Measurements from ENCODE around the gene IFI30. TPM values are rescaled to one million over a fixed set of nuclear protein-coding genes. Genes with fewer than 3 reads are reported as not detected.

The IFI30 gene
- total and polyA plus RNA-seq, 5 donors = 10.1 to 47.4 (median 34.4) TPM

DNA sequence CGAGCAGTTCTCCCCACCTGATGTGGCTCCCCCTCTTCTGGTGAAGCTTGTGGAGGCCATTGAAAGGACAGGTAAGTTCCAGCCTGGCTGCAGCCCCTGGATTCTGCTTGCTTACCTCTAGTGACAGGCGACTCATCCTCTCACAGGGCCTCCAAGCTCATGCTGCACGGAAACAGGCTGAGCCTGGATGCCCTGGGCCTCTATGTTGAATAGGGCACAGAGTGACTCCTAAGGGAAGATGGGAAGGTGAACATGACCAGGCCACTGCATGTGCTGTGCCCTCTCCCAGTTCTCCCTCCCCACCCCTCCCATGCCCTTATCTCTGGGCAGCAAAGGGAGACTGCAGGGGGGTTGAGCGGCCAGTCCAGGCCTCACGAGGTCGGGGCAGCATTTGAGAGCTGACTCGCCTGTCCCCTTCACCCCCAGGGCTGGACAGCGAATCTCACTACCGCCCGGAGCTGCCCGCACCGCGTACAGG is 13.1 kb upstream of the IFI30 start:
- Histone ChIP-seq H3K9me3 (ENCODE audit: control insufficient read depth, low read length) (no peaks in the 10 kb centered on the region), H3K27ac (ENCODE audit: low read length) (peak overlapping the region; percentile 55), H3K27me3 (ENCODE audit: control insufficient read depth, insufficient read depth) (no peaks in the 10 kb centered on the region), H3K4me3 (ENCODE audit: low read length) (peak overlapping the region; percentile 44), H3K4me1 (ENCODE audit: control insufficient read depth, insufficient read depth, low read length) (peaks cover 7% of the 10 kb centered on the region)
- WGBS = 57% methylated on average over 13 of the region's 13 CpGs
- ATAC-seq (peak; percentile 6 to 8), DNase-seq (no peak)
- intact Hi-C loops (cut with DNase I) = loop anchor here in 2 of 4 donors (5.0 to 10.0 kb wide), 2 partner anchors 46 to 48 kb away; no protein-coding TSS in a partner anchor

DNA sequence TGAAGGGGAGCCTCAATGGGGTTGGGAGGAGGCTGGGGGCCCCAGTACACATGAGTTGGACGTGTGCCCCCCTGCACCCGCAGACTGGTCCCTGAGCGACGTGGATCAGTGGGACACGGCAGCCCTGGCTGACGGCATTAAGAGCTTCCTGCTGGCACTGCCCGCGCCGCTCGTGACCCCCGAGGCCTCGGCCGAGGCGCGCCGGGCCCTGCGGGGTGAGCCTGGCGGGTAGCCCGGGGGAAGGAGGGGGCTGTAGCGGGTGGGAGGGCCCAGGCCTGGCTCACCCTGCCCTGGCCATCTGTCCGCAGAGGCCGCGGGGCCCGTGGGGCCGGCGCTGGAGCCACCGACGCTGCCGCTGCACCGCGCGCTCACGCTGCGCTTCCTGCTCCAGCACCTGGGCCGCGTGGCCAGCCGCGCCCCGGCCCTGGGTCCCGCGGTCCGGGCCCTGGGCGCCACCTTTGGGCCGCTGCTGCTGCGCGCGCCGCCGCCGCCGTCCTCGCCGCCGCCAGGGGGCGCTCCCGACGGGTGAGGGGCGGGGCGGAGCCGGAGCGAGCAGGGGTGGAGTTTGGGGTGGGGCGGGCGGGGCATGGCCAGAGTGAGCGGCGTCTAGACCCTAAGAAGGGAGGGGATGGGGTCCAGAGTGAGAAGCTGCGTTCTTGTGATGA is 12.5 kb upstream of the IFI30 start:
- H3K4me3 ChIP-seq (ENCODE audit: low read length) = peak overlapping the region; percentile 44
- ATAC-seq (peak; percentile 71 to 78), DNase-seq (peak; percentile 74 to 92 (median 89))
- intact Hi-C loops (cut with DNase I) = loop anchor here in 2 of 4 donors (5.0 to 10.0 kb wide), 2 partner anchors 46 to 49 kb away; no protein-coding TSS in a partner anchor
- 1% methylated on average over 66 of the region's 66 CpGs for WGBS
- H3K9me3 ChIP-seq (ENCODE audit: control insufficient read depth, low read length) = no peaks in the 10 kb centered on the region
- peak overlapping the region; percentile 55 for H3K27ac ChIP-seq (ENCODE audit: low read length)
- H3K27me3 ChIP-seq (ENCODE audit: control insufficient read depth, insufficient read depth) = no peaks in the 10 kb centered on the region
- H3K4me1 ChIP-seq (ENCODE audit: control insufficient read depth, insufficient read depth, low read length) = peaks cover 7% of the 10 kb centered on the region

DNA sequence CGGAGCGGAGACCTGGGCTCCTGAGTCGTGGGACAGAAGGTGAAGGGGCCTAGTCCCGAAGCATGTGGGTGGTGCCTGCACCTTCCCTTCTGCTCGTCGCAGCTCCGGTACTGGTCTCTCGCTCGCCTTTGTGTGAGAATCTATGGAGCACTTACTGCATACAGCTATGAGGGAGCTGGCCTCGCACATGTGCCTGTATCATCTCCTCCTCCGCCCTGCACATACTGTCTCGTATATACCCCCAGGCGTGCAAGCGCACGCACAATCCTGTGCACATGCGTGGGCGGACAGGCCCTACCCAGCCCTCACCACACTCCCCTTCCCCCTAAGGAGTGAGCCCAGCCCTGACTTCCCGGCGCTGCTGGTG is 12.0 kb upstream of the IFI30 start:
- DNase-seq (no peak), ATAC-seq (peak; percentile 1 to 3)
- Histone ChIP-seq H3K4me3 (ENCODE audit: low read length) (peak overlapping the region; percentile 44), H3K27ac (ENCODE audit: low read length) (no peak overlapping the region), H3K4me1 (ENCODE audit: control insufficient read depth, insufficient read depth, low read length) (peaks cover 4% of the 10 kb centered on the region), H3K27me3 (ENCODE audit: control insufficient read depth, insufficient read depth) (no peaks in the 10 kb centered on the region), H3K9me3 (ENCODE audit: control insufficient read depth, low read length) (no peaks in the 10 kb centered on the region)
- 64% methylated on average over 19 of the region's 19 CpGs for WGBS
- intact Hi-C loops (cut with DNase I) = loop anchor here in 2 of 4 donors (5.0 to 10.0 kb wide), 2 partner anchors 47 to 49 kb away; no protein-coding TSS in a partner anchor

DNA sequence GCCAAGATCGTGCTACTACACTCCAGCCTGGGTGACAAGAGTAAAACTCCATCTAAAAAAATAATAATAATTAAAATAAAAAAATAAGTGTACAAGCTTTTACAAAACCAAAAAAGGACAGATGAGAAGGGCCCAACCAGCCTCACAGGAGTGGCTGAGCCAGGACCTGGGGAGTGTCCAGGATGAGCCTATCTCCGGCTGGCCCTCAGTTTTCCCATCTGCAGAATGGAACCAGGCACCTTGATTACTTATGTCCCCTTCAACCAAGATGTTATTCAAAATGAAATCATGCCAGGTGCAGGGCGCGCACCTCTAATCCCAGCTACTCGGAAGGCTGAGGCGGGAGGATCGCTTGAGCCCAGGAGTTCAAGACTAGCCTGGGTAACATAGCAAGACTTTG is 9.5 kb upstream of the IFI30 start:
- DNase-seq = no peak
- Histone ChIP-seq H3K9me3 (ENCODE audit: control insufficient read depth, low read length) (no peaks in the 10 kb centered on the region), H3K27ac (ENCODE audit: low read length) (no peak overlapping the region), H3K27me3 (ENCODE audit: control insufficient read depth, insufficient read depth) (no peaks in the 10 kb centered on the region), H3K4me1 (ENCODE audit: control insufficient read depth, insufficient read depth, low read length) (peaks cover 2% of the 10 kb centered on the region), H3K4me3 (ENCODE audit: low read length) (no peak overlapping the region)
- ATAC-seq = no peak
- WGBS = 94% methylated on average over 7 of the region's 7 CpGs
- intact Hi-C loops (cut with DNase I) = loop anchor here in 2 of 4 donors (5.0 to 10.0 kb wide), 2 partner anchors 49 to 52 kb away; no protein-coding TSS in a partner anchor

DNA sequence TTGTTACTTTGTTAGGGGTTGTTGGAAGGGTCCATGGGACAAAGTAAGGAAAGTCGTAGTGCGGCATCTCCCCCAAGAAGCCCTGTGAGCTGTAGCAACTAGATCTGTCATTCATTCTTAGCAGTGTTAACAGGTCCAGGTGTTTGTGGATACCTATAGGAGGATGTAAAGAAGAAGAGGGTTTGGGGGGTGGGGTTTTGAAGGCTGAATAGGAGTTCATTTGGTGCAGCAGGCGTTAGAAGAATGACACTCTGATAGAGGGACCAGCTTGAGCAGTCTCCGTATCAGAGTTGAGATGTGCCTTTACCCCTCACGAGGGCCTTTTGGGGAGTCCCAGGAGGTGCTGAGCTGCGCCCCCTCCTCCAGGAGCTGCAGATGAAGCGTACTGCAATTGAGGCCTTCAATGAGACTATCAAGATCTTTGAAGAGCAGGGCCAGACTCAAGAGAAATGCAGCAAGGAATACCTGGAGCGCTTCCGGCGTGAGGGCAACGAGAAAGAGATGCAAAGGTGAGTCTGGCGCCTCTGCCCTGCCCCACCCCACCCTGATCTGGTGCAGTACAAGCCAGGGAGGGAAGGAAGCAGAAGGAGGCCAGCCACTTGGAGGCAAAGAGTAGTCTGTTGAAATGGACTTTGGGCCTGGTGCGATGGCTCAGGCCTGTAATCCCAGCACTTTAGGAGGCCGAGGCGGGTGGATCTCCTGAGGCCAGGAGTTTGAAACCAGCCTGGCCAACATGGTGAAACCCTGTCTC is 7.6 kb upstream of the IFI30 start:
- WGBS = 97% methylated on average over 15 of the region's 15 CpGs
- DNase-seq (no peak), ATAC-seq (no peak)
- intact Hi-C loops (cut with DNase I) = loop anchor here in 2 of 4 donors (5.0 to 10.0 kb wide), 2 partner anchors 51 to 54 kb away; no protein-coding TSS in a partner anchor
- H3K9me3 ChIP-seq (ENCODE audit: control insufficient read depth, low read length) = no peaks in the 10 kb centered on the region
- H3K27ac ChIP-seq (ENCODE audit: low read length) = no peak overlapping the region
- no peaks in the 10 kb centered on the region for H3K27me3 ChIP-seq (ENCODE audit: control insufficient read depth, insufficient read depth)
- no peak overlapping the region for H3K4me3 ChIP-seq (ENCODE audit: low read length)
- H3K4me1 ChIP-seq (ENCODE audit: control insufficient read depth, insufficient read depth, low read length) = no peaks in the 10 kb centered on the region

DNA sequence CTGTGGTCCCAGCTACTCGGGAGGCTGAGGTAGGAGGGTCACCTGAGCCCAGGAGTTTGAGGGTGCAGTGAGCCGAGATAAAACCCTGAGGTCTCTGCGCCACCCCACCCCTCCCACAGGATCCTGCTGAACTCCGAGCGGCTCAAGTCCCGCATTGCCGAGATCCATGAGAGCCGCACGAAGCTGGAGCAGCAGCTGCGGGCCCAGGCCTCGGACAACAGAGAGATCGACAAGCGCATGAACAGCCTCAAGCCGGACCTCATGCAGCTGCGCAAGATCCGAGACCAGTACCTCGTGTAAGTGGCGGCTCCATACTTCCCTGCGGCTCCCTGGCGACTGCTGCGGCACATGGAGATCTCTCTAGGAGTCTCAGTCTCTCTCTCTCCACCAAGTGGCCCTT is 6.6 kb upstream of the IFI30 start:
- Histone ChIP-seq H3K4me1 (ENCODE audit: control insufficient read depth, insufficient read depth, low read length) (no peaks in the 10 kb centered on the region), H3K27me3 (ENCODE audit: control insufficient read depth, insufficient read depth) (no peaks in the 10 kb centered on the region), H3K9me3 (ENCODE audit: control insufficient read depth, low read length) (no peaks in the 10 kb centered on the region), H3K27ac (ENCODE audit: low read length) (no peak overlapping the region), H3K4me3 (ENCODE audit: low read length) (no peak overlapping the region)
- ATAC-seq = no peak
- 94% methylated on average over 21 of the region's 21 CpGs for WGBS
- intact Hi-C loops (cut with DNase I) = loop anchor here in 2 of 4 donors (5.0 to 10.0 kb wide), 2 partner anchors 52 to 55 kb away; no protein-coding TSS in a partner anchor
- no peak for DNase-seq

DNA sequence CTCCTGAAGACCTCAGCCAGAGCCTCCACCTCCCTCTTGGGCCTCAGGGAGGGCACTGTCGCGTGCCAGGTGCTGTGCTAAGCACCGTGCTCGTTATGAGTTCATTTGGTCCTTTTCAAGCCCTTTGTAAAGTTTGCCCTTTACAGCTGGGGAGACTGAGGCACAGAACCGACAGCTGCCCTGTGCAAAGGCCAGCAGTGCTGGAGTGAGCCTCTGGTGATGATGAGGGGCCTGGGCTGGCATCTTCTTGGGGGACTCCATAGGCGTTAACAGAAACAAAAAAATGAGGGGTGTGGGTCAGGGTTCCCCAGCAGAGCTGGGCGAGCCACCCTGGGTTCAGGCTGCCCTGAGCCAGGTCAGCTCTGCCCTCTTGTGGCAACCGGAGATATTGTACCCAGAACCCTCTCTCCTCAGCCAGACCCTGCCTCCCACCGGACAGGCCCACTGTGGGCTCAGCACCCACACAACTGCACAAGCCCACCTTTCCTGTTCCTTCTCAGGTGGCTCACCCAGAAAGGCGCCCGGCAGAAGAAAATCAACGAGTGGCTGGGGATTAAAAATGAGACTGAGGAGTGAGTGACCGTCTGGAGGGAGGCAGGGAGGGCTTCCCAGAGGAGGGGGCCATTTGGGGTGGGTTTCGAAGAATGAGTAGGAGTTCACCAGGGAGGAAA is 5.5 kb upstream of the IFI30 start:
- no peak overlapping the region for H3K4me3 ChIP-seq (ENCODE audit: low read length)
- peak in 1 of 3 donors; percentile 74 for DNase-seq
- peak; percentile 55 to 59 for ATAC-seq
- 71% methylated on average over 14 of the region's 14 CpGs for WGBS
- no peaks in the 10 kb centered on the region for H3K4me1 ChIP-seq (ENCODE audit: control insufficient read depth, insufficient read depth, low read length)
- intact Hi-C loops (cut with DNase I) = loop anchor here in 2 of 4 donors (5.0 to 10.0 kb wide), 2 partner anchors 53 to 56 kb away; no protein-coding TSS in a partner anchor
- no peaks in the 10 kb centered on the region for H3K27me3 ChIP-seq (ENCODE audit: control insufficient read depth, insufficient read depth)
- no peaks in the 10 kb centered on the region for H3K9me3 ChIP-seq (ENCODE audit: control insufficient read depth, low read length)
- no peak overlapping the region for H3K27ac ChIP-seq (ENCODE audit: low read length)

DNA sequence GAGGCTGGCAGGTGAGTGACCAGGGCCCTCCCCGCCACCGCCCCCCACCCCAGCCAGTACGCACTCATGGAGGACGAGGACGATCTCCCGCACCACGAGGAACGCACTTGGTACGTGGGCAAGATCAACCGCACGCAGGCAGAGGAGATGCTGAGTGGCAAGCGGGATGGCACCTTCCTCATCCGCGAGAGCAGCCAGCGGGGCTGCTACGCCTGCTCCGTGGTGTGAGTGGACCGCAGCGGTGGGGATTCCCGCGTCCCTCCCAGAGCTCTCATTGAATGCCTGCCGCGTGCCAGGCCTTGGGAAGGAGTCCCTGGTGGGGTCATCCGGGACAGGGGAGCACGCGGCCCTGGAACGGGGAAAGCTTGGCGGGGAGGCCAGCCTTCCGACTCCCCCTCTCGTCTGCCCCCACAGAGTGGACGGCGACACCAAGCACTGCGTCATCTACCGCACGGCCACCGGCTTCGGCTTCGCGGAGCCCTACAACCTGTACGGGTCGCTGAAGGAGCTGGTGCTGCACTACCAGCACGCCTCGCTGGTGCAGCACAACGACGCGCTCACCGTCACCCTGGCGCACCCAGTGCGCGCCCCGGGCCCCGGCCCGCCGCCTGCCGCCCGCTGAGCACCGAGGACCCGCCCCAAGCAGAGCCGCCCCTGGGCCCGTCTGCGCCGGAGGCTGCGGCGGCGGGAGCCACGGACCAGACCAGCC is 4.8 kb upstream of the IFI30 start:
- no peak overlapping the region for H3K27ac ChIP-seq (ENCODE audit: low read length)
- peaks cover 2% of the 10 kb centered on the region for H3K4me1 ChIP-seq (ENCODE audit: control insufficient read depth, insufficient read depth, low read length)
- WGBS = 96% methylated on average over 66 of the region's 66 CpGs
- no peaks in the 10 kb centered on the region for H3K27me3 ChIP-seq (ENCODE audit: control insufficient read depth, insufficient read depth)
- ATAC-seq = peak in 1 of 2 donors; percentile 2
- no peak for DNase-seq
- no peaks in the 10 kb centered on the region for H3K9me3 ChIP-seq (ENCODE audit: control insufficient read depth, low read length)
- intact Hi-C loops (cut with DNase I) = loop anchor here in 2 of 4 donors (5.0 to 10.0 kb wide), 2 partner anchors 54 to 57 kb away; no protein-coding TSS in a partner anchor
- no peak overlapping the region for H3K4me3 ChIP-seq (ENCODE audit: low read length)

DNA sequence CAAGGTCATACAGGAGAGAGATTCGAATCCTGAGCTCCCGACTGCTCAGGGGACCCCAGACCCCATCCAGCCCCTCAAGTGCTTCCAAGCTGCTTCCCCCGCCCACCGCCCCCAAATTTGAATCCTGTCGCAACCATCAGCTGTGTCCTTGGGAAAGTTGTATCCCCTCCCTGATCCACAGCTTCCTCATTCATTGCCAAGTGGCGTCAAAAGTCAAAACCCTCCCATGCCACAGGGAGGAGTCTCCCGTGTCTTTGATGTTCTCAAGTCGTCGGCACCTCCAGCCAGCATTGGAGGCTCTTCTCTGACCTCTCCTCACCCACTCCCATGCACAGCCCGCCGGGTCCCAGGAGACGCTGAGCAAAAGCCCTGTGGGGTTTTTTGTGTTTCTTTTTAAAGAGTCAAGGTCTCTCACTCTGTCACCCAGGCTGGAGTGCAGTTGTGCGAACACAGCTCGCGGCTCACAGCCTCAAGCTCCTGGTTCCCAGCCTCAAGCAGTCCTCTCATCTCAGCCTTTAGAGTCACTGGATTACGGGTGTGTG is 2.8 kb upstream of the IFI30 start:
- no peaks in the 10 kb centered on the region for H3K9me3 ChIP-seq (ENCODE audit: control insufficient read depth, low read length)
- WGBS = 50% methylated on average over 16 of the region's 16 CpGs
- peaks cover 2% of the 10 kb centered on the region for H3K4me1 ChIP-seq (ENCODE audit: control insufficient read depth, insufficient read depth, low read length)
- peak overlapping the region; percentile 33 for H3K27ac ChIP-seq (ENCODE audit: low read length)
- H3K4me3 ChIP-seq (ENCODE audit: low read length) = no peak overlapping the region
- intact Hi-C loops (cut with DNase I) = no loop called here
- peak in 1 of 2 donors; percentile 25 for ATAC-seq
- H3K27me3 ChIP-seq (ENCODE audit: control insufficient read depth, insufficient read depth) = no peaks in the 10 kb centered on the region
- no peak for DNase-seq
